ENCODE measurements around the gene SLAMF9. TPM values are rescaled to one million over a fixed set of nuclear protein-coding genes. Genes with fewer than 3 reads are reported as not detected.

SLAMF9 gene
- total RNA-seq, 1 experiment from 2014 or later = not detected

DNA sequence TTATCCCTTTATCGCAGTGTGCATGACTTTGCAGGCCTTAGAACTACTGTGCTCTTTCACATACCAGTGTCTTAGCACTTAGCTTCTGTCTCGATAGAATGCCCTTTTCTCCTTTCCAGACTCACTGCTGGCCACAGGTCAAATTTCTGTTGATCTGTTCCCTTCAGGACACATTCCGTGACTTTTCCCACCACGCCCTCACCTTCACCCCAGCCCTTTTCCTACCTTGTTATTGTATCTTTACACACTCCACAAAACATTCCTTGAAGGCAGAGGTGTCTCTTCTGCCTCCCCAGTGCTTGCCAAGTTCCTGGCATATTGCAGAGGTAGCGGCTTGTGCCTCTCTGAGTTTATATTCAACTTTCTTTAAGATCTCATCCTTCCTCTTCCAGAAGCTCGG, 4.9 kb downstream of the SLAMF9 start:
- TF ChIP-seq, protein P1, sequence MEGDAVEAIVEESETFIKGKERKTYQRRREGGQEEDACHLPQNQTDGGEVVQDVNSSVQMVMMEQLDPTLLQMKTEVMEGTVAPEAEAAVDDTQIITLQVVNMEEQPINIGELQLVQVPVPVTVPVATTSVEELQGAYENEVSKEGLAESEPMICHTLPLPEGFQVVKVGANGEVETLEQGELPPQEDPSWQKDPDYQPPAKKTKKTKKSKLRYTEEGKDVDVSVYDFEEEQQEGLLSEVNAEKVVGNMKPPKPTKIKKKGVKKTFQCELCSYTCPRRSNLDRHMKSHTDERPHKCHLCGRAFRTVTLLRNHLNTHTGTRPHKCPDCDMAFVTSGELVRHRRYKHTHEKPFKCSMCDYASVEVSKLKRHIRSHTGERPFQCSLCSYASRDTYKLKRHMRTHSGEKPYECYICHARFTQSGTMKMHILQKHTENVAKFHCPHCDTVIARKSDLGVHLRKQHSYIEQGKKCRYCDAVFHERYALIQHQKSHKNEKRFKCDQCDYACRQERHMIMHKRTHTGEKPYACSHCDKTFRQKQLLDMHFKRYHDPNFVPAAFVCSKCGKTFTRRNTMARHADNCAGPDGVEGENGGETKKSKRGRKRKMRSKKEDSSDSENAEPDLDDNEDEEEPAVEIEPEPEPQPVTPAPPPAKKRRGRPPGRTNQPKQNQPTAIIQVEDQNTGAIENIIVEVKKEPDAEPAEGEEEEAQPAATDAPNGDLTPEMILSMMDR (IDR thresholded peaks at IDR 0.05) = no peak
- TF ChIP-seq TCF7L2 (IDR thresholded peaks at IDR 0.05; ENCODE audit: low read depth, low read length) (no peak), POLR2AphosphoS5 (IDR thresholded peaks at IDR 0.05; ENCODE audit: low read depth, low read length) (no peak), SIN3A (IDR thresholded peaks at IDR 0.05; ENCODE audit: borderline replicate concordance, insufficient read depth, low read depth, low read length) (no peak)
- TF ChIP-seq, protein P2, sequence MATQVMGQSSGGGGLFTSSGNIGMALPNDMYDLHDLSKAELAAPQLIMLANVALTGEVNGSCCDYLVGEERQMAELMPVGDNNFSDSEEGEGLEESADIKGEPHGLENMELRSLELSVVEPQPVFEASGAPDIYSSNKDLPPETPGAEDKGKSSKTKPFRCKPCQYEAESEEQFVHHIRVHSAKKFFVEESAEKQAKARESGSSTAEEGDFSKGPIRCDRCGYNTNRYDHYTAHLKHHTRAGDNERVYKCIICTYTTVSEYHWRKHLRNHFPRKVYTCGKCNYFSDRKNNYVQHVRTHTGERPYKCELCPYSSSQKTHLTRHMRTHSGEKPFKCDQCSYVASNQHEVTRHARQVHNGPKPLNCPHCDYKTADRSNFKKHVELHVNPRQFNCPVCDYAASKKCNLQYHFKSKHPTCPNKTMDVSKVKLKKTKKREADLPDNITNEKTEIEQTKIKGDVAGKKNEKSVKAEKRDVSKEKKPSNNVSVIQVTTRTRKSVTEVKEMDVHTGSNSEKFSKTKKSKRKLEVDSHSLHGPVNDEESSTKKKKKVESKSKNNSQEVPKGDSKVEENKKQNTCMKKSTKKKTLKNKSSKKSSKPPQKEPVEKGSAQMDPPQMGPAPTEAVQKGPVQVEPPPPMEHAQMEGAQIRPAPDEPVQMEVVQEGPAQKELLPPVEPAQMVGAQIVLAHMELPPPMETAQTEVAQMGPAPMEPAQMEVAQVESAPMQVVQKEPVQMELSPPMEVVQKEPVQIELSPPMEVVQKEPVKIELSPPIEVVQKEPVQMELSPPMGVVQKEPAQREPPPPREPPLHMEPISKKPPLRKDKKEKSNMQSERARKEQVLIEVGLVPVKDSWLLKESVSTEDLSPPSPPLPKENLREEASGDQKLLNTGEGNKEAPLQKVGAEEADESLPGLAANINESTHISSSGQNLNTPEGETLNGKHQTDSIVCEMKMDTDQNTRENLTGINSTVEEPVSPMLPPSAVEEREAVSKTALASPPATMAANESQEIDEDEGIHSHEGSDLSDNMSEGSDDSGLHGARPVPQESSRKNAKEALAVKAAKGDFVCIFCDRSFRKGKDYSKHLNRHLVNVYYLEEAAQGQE (IDR thresholded peaks at IDR 0.05; ENCODE audit: insufficient read depth in 1 of 2, low read depth in 2 of 2, low read length in 1 of 2) = no peak
- no peak for DNase-seq (ENCODE audit: low read depth, low spot score)
- CTCF ChIA-PET = no interaction called here
- intact Hi-C loops (cut with micrococcal nuclease; ENCODE audit: unreplicated experiment) = no loop called here
- in situ Hi-C loops (cut with HindIII; ENCODE audit: low pct_unique_long_range_greater_than_20kb, low sequenced_read_pairs) = no loop called here
- Histone ChIP-seq H3K4me1 (ENCODE audit: control insufficient read depth, insufficient read depth, low read length) (peaks cover 3% of the 10 kb centered on the region), H3K4me3 (ENCODE audit: low read depth in 2 of 2, low read length in 2 of 2) (no peak overlapping the region), H3K36me3 (ENCODE audit: control insufficient read depth, insufficient read depth, low read length) (peaks cover 2% of the 10 kb centered on the region; the same call in 1 of the 2 replicates), H3K9me3 (ENCODE audit: control insufficient read depth, insufficient read depth, low read depth, low read length) (no peaks in the 10 kb centered on the region), H3K27ac (ENCODE audit: low read length) (no peak overlapping the region), H3K27me3 (ENCODE audit: control insufficient read depth, insufficient read depth, low read length) (peaks cover 24% of the 10 kb centered on the region)
- POLR2A ChIA-PET = no interaction called here
- no TSS peak for BruUV-seq (replicated peaks)
- no peak for ATAC-seq

DNA sequence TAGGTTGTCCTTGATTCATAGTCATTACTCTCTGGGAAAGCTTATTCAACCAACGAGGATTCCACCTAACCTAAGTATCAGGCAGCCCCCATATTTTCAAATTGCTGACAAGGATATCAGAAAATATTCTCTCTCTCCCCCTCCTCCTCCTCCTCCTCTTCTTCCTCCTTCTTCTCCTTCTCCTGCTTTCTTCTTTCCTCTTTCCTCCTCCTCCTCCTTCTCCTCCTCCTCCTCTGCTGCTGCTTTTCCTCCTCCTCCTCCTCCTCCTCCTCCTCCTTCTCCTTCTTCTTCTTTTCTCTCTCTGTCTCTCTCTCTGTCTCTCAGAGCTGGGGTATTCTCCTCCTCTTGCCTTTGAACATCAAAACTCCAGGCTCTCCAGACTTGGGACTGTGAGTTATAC, 6.1 kb downstream of the SLAMF9 start:
- peaks cover 2% of the 10 kb centered on the region; the same call in 1 of the 2 replicates for H3K36me3 ChIP-seq (ENCODE audit: control insufficient read depth, insufficient read depth, low read length)
- intact Hi-C loops (cut with micrococcal nuclease; ENCODE audit: unreplicated experiment) = no loop called here
- ATAC-seq (no peak), DNase-seq (ENCODE audit: low read depth, low spot score) (no peak)
- in situ Hi-C loops (cut with HindIII; ENCODE audit: low pct_unique_long_range_greater_than_20kb, low sequenced_read_pairs) = no loop called here
- ChIA-PET POLR2A (no interaction called here), CTCF (no interaction called here)
- H3K27ac ChIP-seq (ENCODE audit: low read length) = no peak overlapping the region
- H3K9me3 ChIP-seq (ENCODE audit: control insufficient read depth, insufficient read depth, low read depth, low read length) = no peaks in the 10 kb centered on the region
- H3K27me3 ChIP-seq (ENCODE audit: control insufficient read depth, insufficient read depth, low read length) = peaks cover 19% of the 10 kb centered on the region
- no peak for TF ChIP-seq TCF7L2 (IDR thresholded peaks at IDR 0.05; ENCODE audit: low read depth, low read length)
- TF ChIP-seq POLR2AphosphoS5 (IDR thresholded peaks at IDR 0.05; ENCODE audit: low read depth, low read length) = no peak
- TF ChIP-seq, protein P2 (IDR thresholded peaks at IDR 0.05; ENCODE audit: insufficient read depth in 1 of 2, low read depth in 2 of 2, low read length in 1 of 2) = no peak
- TF ChIP-seq, protein P1 (IDR thresholded peaks at IDR 0.05) = no peak
- peaks cover 3% of the 10 kb centered on the region for H3K4me1 ChIP-seq (ENCODE audit: control insufficient read depth, insufficient read depth, low read length)
- no TSS peak for BruUV-seq (replicated peaks)
- no peak overlapping the region for H3K4me3 ChIP-seq (ENCODE audit: low read depth in 2 of 2, low read length in 2 of 2)
